ENCODE data around the gene RDH13.
"Not testable (repeated sequence)": the region's sequence is repeated elsewhere in the genome, so short reads cannot be mapped to it uniquely, and the experiment has no call there.

RDH13 gene

GRCh38 chr19:55076321-55076720 is 13.4 kb upstream of the RDH13 start:
- no peak for DNase-seq (ENCODE audit: low read depth)

GRCh38 chr19:55075371-55075998 is 12.5 kb upstream of the RDH13 start, which contains the start of gene EPS8L1:
Gene EPS8L1, plus strand, starts transcription at chr19:55075869. Its CDS starts 576 bp downstream, at chr19:55076445.
- DNase-seq (ENCODE audit: low read depth): no peak

- DNase-seq (ENCODE audit: low read depth): no peak
Observed at GRCh38 chr19:55071913-55072312, 9.0 kb upstream of the RDH13 start.

- DNase-seq (ENCODE audit: low read depth): no peak
Observed at GRCh38 chr19:55071129-55071502, 8.2 kb upstream of the RDH13 start.

- no peak for DNase-seq (ENCODE audit: low read depth)
Observed at GRCh38 chr19:55070466-55071128, 7.6 kb upstream of the RDH13 start.

- DNase-seq (ENCODE audit: low read depth): no peak
Observed at GRCh38 chr19:55069865-55070197, 6.9 kb upstream of the RDH13 start.

- DNase-seq (ENCODE audit: low read depth): no peak
Observed at GRCh38 chr19:55068950-55069864, 6.3 kb upstream of the RDH13 start.

- DNase-seq (ENCODE audit: low read depth): no peak
Observed at GRCh38 chr19:55067869-55068268, 4.9 kb upstream of the RDH13 start.

GRCh38 chr19:55066107-55066709 is 3.3 kb upstream of the RDH13 start:
- no peak for DNase-seq (ENCODE audit: low read depth)

- not testable (repeated sequence) for DNase-seq (ENCODE audit: low read depth)
Observed at GRCh38 chr19:55065516-55065915, 2.6 kb upstream of the RDH13 start.

GRCh38 chr19:55063492-55063843 is 520 bp upstream of the RDH13 start:
- DNase-seq (ENCODE audit: low read depth): no peak

GRCh38 chr19:55060287-55060686 is 2.7 kb downstream of the RDH13 start:
- DNase-seq (ENCODE audit: low read depth): not testable (repeated sequence)

- DNase-seq (ENCODE audit: low read depth): no peak
Observed at GRCh38 chr19:55058781-55059610, 4.0 kb downstream of the RDH13 start.

GRCh38 chr19:55056827-55057226 is 6.1 kb downstream of the RDH13 start:
- DNase-seq (ENCODE audit: low read depth): no peak

GRCh38 chr19:55053735-55054134 is 9.2 kb downstream of the RDH13 start:
- DNase-seq (ENCODE audit: low read depth): no peak

GRCh38 chr19:55050749-55051532 is 12.0 kb downstream of the RDH13 start:
- no peak for DNase-seq (ENCODE audit: low read depth)

- no peak for DNase-seq (ENCODE audit: low read depth)
Observed at GRCh38 chr19:55048446-55048845, 14.5 kb downstream of the RDH13 start.

- no peak for DNase-seq (ENCODE audit: low read depth)
Observed at GRCh38 chr19:55047951-55048350, 15.0 kb downstream of the RDH13 start.

- DNase-seq (ENCODE audit: low read depth): no peak
Observed at GRCh38 chr19:55046975-55047622, 15.8 kb downstream of the RDH13 start.
